Cardiac muscle cell (in vitro differentiated cells and primary cell): ENCODE data around the gene ZNF575. TPM values are rescaled to one million over a fixed set of nuclear protein-coding genes. Genes with fewer than 3 reads are reported as not detected.

Source experiments
- DNase-seq, 2 donors: peaks; one replicate each; pipeline versions ENCODE4 v3.0.0 to v3.0.0-alpha.2; 2010 to 2017; ENCODE audit warnings: low read depth in 1 of 2, low spot score in 1 of 2
- H3K27ac ChIP-seq: fragments of 200-600 bp; sonication (generic); 2 replicates; pipeline ENCODE4 v1.5.1; 2016
- H3K27me3 ChIP-seq: fragments of 200-600 bp; sonication (generic); 2 replicates; pipeline ENCODE4 v1.6.0; 2016; ENCODE audit warnings: control low read depth
- H3K36me3 ChIP-seq: fragments of 200-600 bp; sonication (generic); 2 replicates; pipeline ENCODE4 v1.5.1; 2016; ENCODE audit warnings: control low read depth
- H3K4me1 ChIP-seq: fragments of 200-600 bp; sonication (generic); 2 replicates; pipeline ENCODE4 v1.8.1; 2017; ENCODE audit warnings: low read depth, mild to moderate bottlenecking, mixed run types
- H3K4me3 ChIP-seq: fragments of 200-600 bp; sonication (generic); 2 replicates; pipeline ENCODE4 v1.5.1; 2016; ENCODE audit warnings: mild to moderate bottlenecking
- H3K9me3 ChIP-seq: fragments of 200-600 bp; sonication (generic); 2 replicates; pipeline ENCODE4 v1.5.1; 2017; ENCODE audit warnings: low read depth, mild to moderate bottlenecking, control low read depth
- CTCF ChIP-seq: IDR thresholded peaks from 2 replicates; pipeline ENCODE4 v1.5.1; 2012; ENCODE audit warnings: low read depth, mild to moderate bottlenecking, low read length
- polyA plus RNA-seq: library from polyadenylated mRNA; unstranded; fragments of >200 nt; fragmentation: Nextera tagmentation; extraction: Ambion mirVana; gene quantifications from 2 replicates; pipeline ENCODE4 v1.2.1, GENCODE V29; 2016
- total RNA-seq: library from RNA; depleted of rRNA; stranded (reverse); fragments of >200 nt; gene quantifications from 2 replicates; pipeline ENCODE4 v1.2.3, GENCODE V29; 2016

ZNF575 gene, protein sequence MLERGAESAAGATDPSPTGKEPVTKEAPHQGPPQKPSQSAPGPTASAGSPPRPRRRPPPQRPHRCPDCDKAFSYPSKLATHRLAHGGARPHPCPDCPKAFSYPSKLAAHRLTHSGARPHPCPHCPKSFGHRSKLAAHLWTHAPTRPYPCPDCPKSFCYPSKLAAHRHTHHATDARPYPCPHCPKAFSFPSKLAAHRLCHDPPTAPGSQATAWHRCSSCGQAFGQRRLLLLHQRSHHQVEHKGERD
- total RNA-seq (1.8 TPM in 1 of 2 replicates, not detected in the other), polyA plus RNA-seq (0.72 and 3.3 TPM in 2 replicates)

GRCh38 chr19:43532962-43533545 lies at the start of gene ZNF575:
ZNF575 (plus strand) TSS chr19:43533188; CDS start chr19:43534423, 1,235 bp downstream.
- peak; percentile 96 to 98 for DNase-seq
- peaks cover 4% of the 10 kb centered on the region for H3K4me1 ChIP-seq
- peak within 1 kb of the TSS; percentile 34 for H3K4me3 ChIP-seq
- no peak for TF ChIP-seq CTCF
- H3K27ac ChIP-seq, result peak within 1 kb of the TSS; percentile 76
- H3K36me3 ChIP-seq, result peaks cover under 1% of the 10 kb centered on the region
- H3K9me3 ChIP-seq, result no peaks in the 10 kb centered on the region
- no peaks in the 10 kb centered on the region for H3K27me3 ChIP-seq

DNA sequence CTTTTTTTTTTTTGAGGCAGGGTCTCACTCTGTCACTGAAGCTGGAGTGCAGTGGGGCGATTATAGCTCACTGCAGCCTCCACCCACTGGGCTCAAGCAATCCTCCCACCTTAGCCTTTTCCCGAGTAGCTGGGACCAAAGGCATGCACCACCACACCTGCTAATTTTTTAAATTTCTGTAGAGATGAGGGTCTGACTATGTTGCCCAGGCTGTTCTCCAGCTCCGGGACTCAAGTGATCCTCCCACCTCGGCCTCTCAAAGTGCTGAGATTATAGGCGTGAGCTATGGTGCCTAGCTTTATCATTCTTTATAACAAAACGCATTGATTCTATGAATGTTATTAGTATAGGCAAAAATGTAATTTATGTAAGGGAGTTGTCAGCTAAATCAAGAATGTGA lies 49.7 kb upstream of the ZNF575 start:
- no peaks in the 10 kb centered on the region for H3K27me3 ChIP-seq
- H3K4me3 ChIP-seq, result no peak overlapping the region
- no peak for DNase-seq
- H3K4me1 ChIP-seq, result no peaks in the 10 kb centered on the region
- peaks cover 3% of the 10 kb centered on the region for H3K36me3 ChIP-seq
- H3K27ac ChIP-seq, result no peak overlapping the region
- no peak for TF ChIP-seq CTCF
- H3K9me3 ChIP-seq, result no peaks in the 10 kb centered on the region

DNA sequence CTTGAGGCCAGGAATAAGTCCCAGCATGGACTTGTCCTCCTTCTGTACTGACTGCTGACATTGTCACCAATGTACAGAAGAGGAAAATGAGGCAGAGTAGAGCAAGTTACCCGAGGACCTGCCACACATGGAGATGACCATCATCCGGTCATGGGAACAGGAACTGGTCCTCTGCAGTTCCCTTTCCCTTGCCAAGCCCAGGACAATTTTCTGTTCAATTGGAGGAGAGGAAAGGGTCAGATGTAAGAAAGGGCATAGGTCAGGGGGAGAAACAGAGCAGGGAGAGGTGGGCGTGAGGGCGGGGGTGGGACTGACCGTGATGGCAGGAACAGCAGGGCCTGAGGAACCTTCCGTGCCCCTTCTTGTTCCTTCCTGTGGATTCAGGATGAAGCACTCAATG lies 47.0 kb upstream of the ZNF575 start:
- no peaks in the 10 kb centered on the region for H3K4me1 ChIP-seq
- DNase-seq, result no peak
- no peaks in the 10 kb centered on the region for H3K9me3 ChIP-seq
- no peak for TF ChIP-seq CTCF
- H3K27ac ChIP-seq, result no peak overlapping the region
- no peaks in the 10 kb centered on the region for H3K27me3 ChIP-seq
- H3K4me3 ChIP-seq, result no peak overlapping the region
- no peaks in the 10 kb centered on the region for H3K36me3 ChIP-seq

GRCh38 chr19:43486412-43486811 lies 46.6 kb upstream of the ZNF575 start:
- Histone ChIP-seq H3K9me3 (no peaks in the 10 kb centered on the region), H3K36me3 (no peaks in the 10 kb centered on the region), H3K27me3 (no peaks in the 10 kb centered on the region), H3K4me3 (no peak overlapping the region), H3K27ac (no peak overlapping the region), H3K4me1 (no peaks in the 10 kb centered on the region)
- TF ChIP-seq CTCF, result no peak
- no peak for DNase-seq

DNA sequence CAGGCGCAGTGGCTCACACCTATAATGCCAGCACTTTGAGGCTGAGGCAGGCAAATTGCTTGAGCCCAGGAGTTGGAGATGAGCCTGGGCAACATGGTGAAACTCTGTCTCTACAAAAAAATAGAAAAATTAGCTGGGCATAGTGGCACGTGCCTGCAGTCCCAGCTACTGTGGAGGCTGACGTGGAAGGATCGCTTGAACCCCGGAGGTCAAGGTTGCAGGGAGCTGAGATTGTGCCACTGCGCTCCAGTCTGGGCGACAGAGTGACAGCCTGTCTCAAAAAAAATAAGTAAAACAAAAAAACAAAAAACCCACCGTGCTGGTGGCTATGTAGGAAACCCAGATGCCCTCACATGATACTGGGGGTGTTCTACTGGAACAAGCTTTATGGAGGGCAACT lies 44.8 kb upstream of the ZNF575 start:
- Histone ChIP-seq H3K4me3 (no peak overlapping the region), H3K27ac (no peak overlapping the region), H3K4me1 (no peaks in the 10 kb centered on the region), H3K9me3 (no peaks in the 10 kb centered on the region), H3K27me3 (no peaks in the 10 kb centered on the region), H3K36me3 (no peaks in the 10 kb centered on the region)
- no peak for DNase-seq
- TF ChIP-seq CTCF, result no peak
